Pancreas (tissue), 10 donors: Measurements from ENCODE around the gene VAV2. TPM values are rescaled to one million over a fixed set of nuclear protein-coding genes. Genes with fewer than 3 reads are reported as not detected.

ENCODE experiments used
- ATAC-seq, 4 donors: fragments of 200-7000 bp; cut with Tn5 transposase; one replicate each; pipeline versions ENCODE4 v1.8.0 to v1.9.1; 2020; ENCODE audit warnings: mild to moderate bottlenecking in 4 of 4, moderate library complexity in 4 of 4
- DNase-seq, 6 donors: peaks; one replicate each; pipeline ENCODE4 v3.0.0-alpha.2; 2020
- FAIRE-seq: peaks from 2 replicates; lab custom pipeline; 2012; peaks lifted over from hg19 to GRCh38; lab: Jason Lieb, UNC
- H3K27ac ChIP-seq, 4 donors: fragments of 200-600 bp; sonication (generic); 1 replicate in 3 of 4; 2 replicates in 1 of 4; pipeline versions ENCODE4 v1.5.0 to v1.8.0; 2020
- H3K27me3 ChIP-seq, 4 donors: fragments of 200-600 bp; one replicate each; pipeline ENCODE4 v1.8.0; 2021
- H3K36me3 ChIP-seq, 3 donors: fragments of 200-600 bp; sonication (generic) in 1 of 3; one replicate each; pipeline versions ENCODE4 v1.5.0 to v1.8.0; 2020 to 2021
- H3K4me1 ChIP-seq, 3 donors: fragments of 200-600 bp; one replicate each; pipeline ENCODE4 v1.8.0; 2021
- H3K4me3 ChIP-seq, 4 donors: fragments of 200-600 bp; sonication (generic) in 2 of 4; one replicate each; pipeline versions ENCODE4 v1.5.0 to v1.8.0; 2020 to 2021
- H3K9me3 ChIP-seq, 4 donors: fragments of 200-600 bp; one replicate each; pipeline ENCODE4 v1.8.0; 2021
- WGBS, 2 donors: extraction: QIAGEN DNeasy Blood & Tissue Kit; methylation state at CpG; one replicate each; pipeline ENCODE4 v1.1.7; 2013; 5-methylcytosine and 5-hydroxymethylcytosine counted together
- intact Hi-C, 3 donors: fragments of 100-400 bp; cut with DNase I; formaldehyde crosslinking; loops; one replicate each; pipeline versions ENCODE4 v1.11.1 to v1.14.2; 2022
- polyA plus RNA-seq, 2 donors: library from polyadenylated mRNA; stranded (reverse); fragments of 200-250 nt; gene quantifications; one replicate each; pipeline ENCODE4 v1.2.3, GENCODE V29; 2013
- total RNA-seq, 6 donors: library from RNA; stranded (reverse); fragmentation: NEBNext Ultra II Directional in 4 of 6; extraction: Animal tissue kit (Norgen Biotek cat#: 25700) in 4 of 6; gene quantifications; one replicate each; pipeline versions ENCODE4 v1.2.1 to v1.2.4, GENCODE V29; 2021 to 2023
- TF ChIP-seq, protein P1 (sequence below), 4 donors: fragments of 200-600 bp; sonication (generic) in 3 of 4; IDR thresholded peaks; one replicate each; pipeline versions ENCODE4 v1.5.0 to v1.8.0; 2021; ENCODE audit warnings: antibody characterized with exemption in 4 of 4
- donor health status: healthy with polysubstance abuse.
- donor health status: DM: no; HTN: no; CAD: no; lungs with moderate emphysema.
- donor health status: DM: no; HTN: no; CAD: no.
- donor health status: control.
- donor health status: control.
- donor health status: Bipolar disorder and iron deficiency.
- donor health status: DM: yes; HTN: yes; CAD: no.
- donor health status: DM: no; HTN: no; CAD: no.
- donor health status: DM: no; HTN: no; CAD: no.
- donor health status: DM: yes; HTN: yes; CAD: no.

The VAV2 gene
- total and polyA plus RNA-seq, 8 donors: 20.5 to 41.0 (median 33.6) TPM

DNA sequence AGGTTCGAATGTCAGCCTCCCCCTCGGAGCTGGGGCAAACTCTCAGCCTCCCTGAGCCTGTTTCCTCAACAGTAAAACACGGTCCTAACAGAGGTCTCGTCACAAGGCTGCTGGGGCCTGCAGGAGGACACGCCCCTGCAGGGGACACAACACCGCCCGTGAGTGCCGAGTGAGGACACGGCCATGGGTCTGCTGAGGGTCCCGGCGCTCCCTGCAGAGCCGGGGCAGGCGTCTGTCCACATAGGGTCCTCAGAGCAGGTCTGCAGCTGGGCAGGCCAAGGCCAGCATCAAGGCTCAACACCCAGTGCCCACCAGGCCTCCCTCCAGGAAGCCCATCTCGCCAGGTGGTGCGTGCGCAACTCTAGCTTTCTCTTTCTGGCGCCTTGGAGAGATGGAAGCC is 125.2 kb downstream of the VAV2 start:
- intact Hi-C loops: no loop called here
- FAIRE-seq: no peak
- WGBS, 2 donors: 93 to 94% methylated on average over 17 of the region's 17 CpGs

DNA sequence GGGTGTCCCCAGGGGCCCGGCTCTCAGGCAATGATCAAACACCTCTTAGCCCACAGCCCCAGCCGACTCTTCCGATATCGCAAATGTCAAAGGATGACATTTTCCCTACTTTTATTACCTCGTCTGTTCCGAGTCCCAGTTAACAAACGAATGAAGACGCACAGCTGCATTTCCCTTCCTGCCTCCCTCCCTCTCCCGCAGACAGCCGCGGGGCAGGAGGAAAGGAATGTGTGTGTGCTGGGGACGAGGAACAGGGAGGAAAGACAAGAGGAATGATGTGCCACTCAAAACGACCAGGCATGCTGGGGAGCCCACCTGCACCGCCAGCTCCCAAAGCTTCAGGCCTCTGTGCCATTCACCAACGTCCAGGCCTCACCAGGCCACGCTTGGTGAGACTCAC is 128.1 kb downstream of the VAV2 start:
- Histone ChIP-seq H3K27ac (no peak overlapping the region), H3K4me1 (no peaks in the 10 kb centered on the region), H3K9me3 (no peaks in the 10 kb centered on the region), H3K36me3 (no peaks in the 10 kb centered on the region), H3K27me3 (no peaks in the 10 kb centered on the region), H3K4me3 (no peak overlapping the region)
- TF ChIP-seq, protein P1, sequence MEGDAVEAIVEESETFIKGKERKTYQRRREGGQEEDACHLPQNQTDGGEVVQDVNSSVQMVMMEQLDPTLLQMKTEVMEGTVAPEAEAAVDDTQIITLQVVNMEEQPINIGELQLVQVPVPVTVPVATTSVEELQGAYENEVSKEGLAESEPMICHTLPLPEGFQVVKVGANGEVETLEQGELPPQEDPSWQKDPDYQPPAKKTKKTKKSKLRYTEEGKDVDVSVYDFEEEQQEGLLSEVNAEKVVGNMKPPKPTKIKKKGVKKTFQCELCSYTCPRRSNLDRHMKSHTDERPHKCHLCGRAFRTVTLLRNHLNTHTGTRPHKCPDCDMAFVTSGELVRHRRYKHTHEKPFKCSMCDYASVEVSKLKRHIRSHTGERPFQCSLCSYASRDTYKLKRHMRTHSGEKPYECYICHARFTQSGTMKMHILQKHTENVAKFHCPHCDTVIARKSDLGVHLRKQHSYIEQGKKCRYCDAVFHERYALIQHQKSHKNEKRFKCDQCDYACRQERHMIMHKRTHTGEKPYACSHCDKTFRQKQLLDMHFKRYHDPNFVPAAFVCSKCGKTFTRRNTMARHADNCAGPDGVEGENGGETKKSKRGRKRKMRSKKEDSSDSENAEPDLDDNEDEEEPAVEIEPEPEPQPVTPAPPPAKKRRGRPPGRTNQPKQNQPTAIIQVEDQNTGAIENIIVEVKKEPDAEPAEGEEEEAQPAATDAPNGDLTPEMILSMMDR (IDR thresholded peaks at IDR 0.05): no peak
- no peak for DNase-seq
- intact Hi-C loops: no loop called here
- ATAC-seq: no peak
- 70 to 79% methylated on average over 13 to 16 of the region's 16 CpGs for WGBS, 2 donors
- no peak for FAIRE-seq

More for the DNA sequence above, 125.2 kb downstream of the VAV2 start:
- Histone ChIP-seq H3K36me3 (no peaks in the 10 kb centered on the region), H3K4me1 (peaks cover 0 to 7% (median 0%) of the 10 kb centered on the region in 3 donors), H3K27ac (no peak overlapping the region), H3K27me3 (no peaks in the 10 kb centered on the region), H3K9me3 (no peaks in the 10 kb centered on the region), H3K4me3 (no peak overlapping the region)
- DNase-seq (no peak), ATAC-seq (no peak)
- TF ChIP-seq, protein P1 (IDR thresholded peaks at IDR 0.05): no peak

DNA sequence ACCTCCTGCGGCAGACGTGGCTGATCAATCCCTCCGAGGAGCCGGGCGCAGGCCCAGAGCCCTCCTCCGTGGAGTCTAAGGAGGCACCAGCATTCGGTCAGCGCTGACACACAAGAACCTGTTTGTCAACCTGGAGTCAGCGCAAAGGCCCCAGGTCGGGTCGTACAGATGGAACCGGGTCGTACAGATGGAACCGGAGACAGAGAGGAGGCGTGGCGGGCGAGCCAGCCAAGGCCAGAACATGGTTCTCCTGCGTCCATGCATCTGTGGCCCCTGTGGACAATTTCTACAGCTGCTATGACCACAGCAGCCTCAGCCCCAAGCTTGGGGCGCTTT is 128.9 kb downstream of the VAV2 start:
- Histone ChIP-seq H3K4me1 (no peaks in the 10 kb centered on the region), H3K9me3 (no peaks in the 10 kb centered on the region), H3K27ac (peak overlapping the region in 2 of 4 donors; percentile 51 to 59), H3K4me3 (no peak overlapping the region), H3K36me3 (no peaks in the 10 kb centered on the region), H3K27me3 (no peaks in the 10 kb centered on the region)
- WGBS, 2 donors: 84 to 85% methylated on average over 19 of the region's 19 CpGs
- DNase-seq (no peak), FAIRE-seq (no peak), ATAC-seq (no peak)
- intact Hi-C loops: no loop called here
- TF ChIP-seq, protein P1 (IDR thresholded peaks at IDR 0.05): no peak

DNA sequence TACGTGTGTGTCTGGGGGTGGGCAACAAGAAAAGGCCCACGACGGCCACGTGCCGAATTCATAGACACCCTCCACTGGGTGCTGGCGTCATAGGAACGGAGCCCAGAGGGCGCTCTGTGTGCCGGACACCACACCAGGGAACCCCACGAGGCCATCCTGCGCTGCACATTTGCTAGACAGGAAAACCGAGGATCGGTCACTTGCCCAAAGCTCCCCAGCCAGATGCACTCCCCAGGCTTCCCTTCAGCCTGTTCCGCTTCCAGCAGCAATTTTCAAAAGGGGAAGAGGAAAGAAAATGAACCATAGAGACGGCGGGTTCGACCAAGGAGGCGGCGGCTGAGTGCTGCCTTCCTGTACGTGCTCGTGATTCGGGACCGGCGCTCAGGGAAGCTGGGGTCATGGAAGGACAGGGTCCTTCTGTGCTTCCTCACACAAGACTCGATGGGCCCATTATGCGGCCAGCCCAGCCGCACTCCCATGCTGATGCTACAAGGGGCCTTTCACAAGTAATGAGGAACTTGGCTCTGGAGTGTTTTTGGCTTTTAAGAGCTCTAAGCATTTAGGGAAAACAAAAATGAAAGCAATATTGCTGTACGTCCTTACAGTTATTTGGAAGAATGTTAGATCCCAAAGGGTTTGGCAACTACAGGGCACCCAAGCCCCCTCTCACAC is 129.4 kb downstream of the VAV2 start:
- Histone ChIP-seq H3K27me3 (no peaks in the 10 kb centered on the region), H3K36me3 (no peaks in the 10 kb centered on the region), H3K27ac (peak overlapping the region in 2 of 4 donors; percentile 51 to 59), H3K4me3 (no peak overlapping the region), H3K4me1 (no peaks in the 10 kb centered on the region), H3K9me3 (no peaks in the 10 kb centered on the region)
- TF ChIP-seq, protein P1 (IDR thresholded peaks at IDR 0.05): no peak
- no peak for FAIRE-seq
- peak in 3 of 4 donors; percentile 18 to 65 (median 62) for ATAC-seq
- peak in 1 of 6 donors; percentile 48 for DNase-seq
- 81 to 84% methylated on average over 28 of the region's 28 CpGs for WGBS, 2 donors
- intact Hi-C loops: no loop called here

DNA sequence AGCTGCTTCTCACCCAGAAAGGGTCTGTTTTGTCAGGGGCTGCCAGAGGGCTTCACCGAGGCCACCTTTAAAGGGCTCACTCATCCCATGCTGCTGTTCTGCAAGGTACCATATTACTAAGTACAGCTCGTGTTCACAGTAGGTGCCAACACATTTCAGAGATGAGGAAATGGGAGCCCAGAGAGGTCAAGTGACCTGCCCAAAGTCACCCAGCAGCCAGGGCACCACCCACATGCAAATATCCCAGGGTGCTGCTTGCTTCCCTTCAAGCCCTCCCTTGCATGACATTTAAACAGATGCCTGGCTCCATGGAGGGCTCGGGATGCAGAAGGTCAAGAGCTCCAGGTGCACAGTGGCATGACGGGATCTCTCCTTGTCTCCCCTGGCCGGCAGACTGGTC is 130.4 kb downstream of the VAV2 start:
- Histone ChIP-seq H3K36me3 (no peaks in the 10 kb centered on the region), H3K27ac (no peak overlapping the region), H3K4me1 (no peaks in the 10 kb centered on the region), H3K9me3 (no peaks in the 10 kb centered on the region), H3K4me3 (no peak overlapping the region), H3K27me3 (no peaks in the 10 kb centered on the region)
- intact Hi-C loops: no loop called here
- no peak for ATAC-seq
- 85% methylated on average over 5 of the region's 5 CpGs for WGBS, 2 donors
- TF ChIP-seq, protein P1 (IDR thresholded peaks at IDR 0.05): no peak
- no peak for DNase-seq
- no peak for FAIRE-seq
